ENCODE results near the gene CREBZF. TPM values are rescaled to one million over a fixed set of nuclear protein-coding genes. Genes with fewer than 3 reads are reported as not detected.

CREBZF gene
- total RNA-seq, 1 donor from 2014 or later, result 27.4 TPM

- Mint-ChIP-seq H3K27ac (ENCODE audit: unreplicated experiment) (no peak overlapping the region), H3K36me3 (ENCODE audit: low read depth) (peaks cover 1% of the 10 kb centered on the region), H3K27me3 (ENCODE audit: low read depth) (no peaks in the 10 kb centered on the region), H3K9me3 (ENCODE audit: low read depth) (no peaks in the 10 kb centered on the region), H3K4me1 (ENCODE audit: low read depth) (peaks cover 15% of the 10 kb centered on the region), H3K4me3 (ENCODE audit: unreplicated experiment) (no peak overlapping the region)
- DNase-seq (ENCODE audit: low spot score), result no peak
- TF ChIP-seq CTCF (IDR thresholded peaks at IDR 0.05), result peak; percentile 89
These were observed 29.6 kb upstream of the CREBZF start for GRCh38 chr11:85694385-85694980.

- H3K9me3 Mint-ChIP-seq (ENCODE audit: low read depth), result no peaks in the 10 kb centered on the region
- no peaks in the 10 kb centered on the region for H3K27me3 Mint-ChIP-seq (ENCODE audit: low read depth)
- H3K36me3 Mint-ChIP-seq (ENCODE audit: low read depth), result no peaks in the 10 kb centered on the region
- peaks cover 2% of the 10 kb centered on the region for H3K4me1 Mint-ChIP-seq (ENCODE audit: low read depth)
- no peak within 1 kb of the TSS for H3K4me3 Mint-ChIP-seq (ENCODE audit: unreplicated experiment)
- DNase-seq (ENCODE audit: low spot score), result no peak
- no peak for TF ChIP-seq CTCF (IDR thresholded peaks at IDR 0.05)
- no peak within 1 kb of the TSS for H3K27ac Mint-ChIP-seq (ENCODE audit: unreplicated experiment)
These were observed 21.0 kb upstream of the CREBZF start, which contains the start of gene CCDC89 for GRCh38 chr11:85685820-85686459. Gene CCDC89 (minus strand): TSS chr11:85686195. CDS start chr11:85686130, 65 bp downstream.

- H3K36me3 Mint-ChIP-seq (ENCODE audit: low read depth), result no peaks in the 10 kb centered on the region
These were observed 20.3 kb upstream of the CREBZF start for GRCh38 chr11:85685125-85685819.

GRCh38 chr11:85682330-85683305 lies 17.7 kb upstream of the CREBZF start:
- H3K27ac Mint-ChIP-seq (ENCODE audit: unreplicated experiment), result no peak overlapping the region
- DNase-seq (ENCODE audit: low spot score), result no peak

More at GRCh38 chr11:85685125-85685819, 20.3 kb upstream of the CREBZF start:
- no peak overlapping the region for H3K4me3 Mint-ChIP-seq (ENCODE audit: unreplicated experiment)
- no peak for TF ChIP-seq CTCF (IDR thresholded peaks at IDR 0.05)
- H3K4me1 Mint-ChIP-seq (ENCODE audit: low read depth), result peaks cover 4% of the 10 kb centered on the region
- H3K9me3 Mint-ChIP-seq (ENCODE audit: low read depth), result no peaks in the 10 kb centered on the region
- no peaks in the 10 kb centered on the region for H3K27me3 Mint-ChIP-seq (ENCODE audit: low read depth)
- DNase-seq (ENCODE audit: low spot score), result no peak
- H3K27ac Mint-ChIP-seq (ENCODE audit: unreplicated experiment), result no peak overlapping the region

More at GRCh38 chr11:85682330-85683305, 17.7 kb upstream of the CREBZF start:
- H3K4me1 Mint-ChIP-seq (ENCODE audit: low read depth), result peaks cover 5% of the 10 kb centered on the region
- H3K27me3 Mint-ChIP-seq (ENCODE audit: low read depth), result no peaks in the 10 kb centered on the region
- H3K36me3 Mint-ChIP-seq (ENCODE audit: low read depth), result no peaks in the 10 kb centered on the region
- H3K4me3 Mint-ChIP-seq (ENCODE audit: unreplicated experiment), result no peak overlapping the region
- no peaks in the 10 kb centered on the region for H3K9me3 Mint-ChIP-seq (ENCODE audit: low read depth)
- no peak for TF ChIP-seq CTCF (IDR thresholded peaks at IDR 0.05)

Data from chondrocyte (in vitro differentiated cells).